T-helper 1 cell treated with Interleukin-12 subunit alpha and Interleukin-12 subunit beta and Interleukin-4 antibody, amounts not matched to agents 30 μg/mL and 1 μg/mL, for 36 hours (primary cell): Measurements from ENCODE around the gene NEIL1.
A peak's percentile ranks its signal among the peaks of the same experiment; 100 is the strongest.

Experiments
- H3K27ac Mint-ChIP-seq: one replicate; pipeline ENCODE4 v1.8.0; 2021; ENCODE audit warnings: mild to moderate bottlenecking, mixed read lengths
- H3K27me3 Mint-ChIP-seq: one replicate; pipeline ENCODE4 v1.8.0; 2021; ENCODE audit warnings: low read depth, mixed read lengths
- H3K36me3 Mint-ChIP-seq: one replicate; pipeline ENCODE4 v1.8.0; 2021; ENCODE audit warnings: low read depth, mixed read lengths
- H3K4me1 Mint-ChIP-seq: one replicate; pipeline ENCODE4 v1.8.0; 2021; ENCODE audit warnings: low read depth, mixed read lengths
- H3K4me3 Mint-ChIP-seq: one replicate; pipeline ENCODE4 v1.8.0; 2021; ENCODE audit warnings: mild to moderate bottlenecking, moderate library complexity, mixed read lengths
- H3K9me3 Mint-ChIP-seq: one replicate; pipeline ENCODE4 v1.8.0; 2021; ENCODE audit warnings: mixed read lengths

NEIL1 gene

DNA sequence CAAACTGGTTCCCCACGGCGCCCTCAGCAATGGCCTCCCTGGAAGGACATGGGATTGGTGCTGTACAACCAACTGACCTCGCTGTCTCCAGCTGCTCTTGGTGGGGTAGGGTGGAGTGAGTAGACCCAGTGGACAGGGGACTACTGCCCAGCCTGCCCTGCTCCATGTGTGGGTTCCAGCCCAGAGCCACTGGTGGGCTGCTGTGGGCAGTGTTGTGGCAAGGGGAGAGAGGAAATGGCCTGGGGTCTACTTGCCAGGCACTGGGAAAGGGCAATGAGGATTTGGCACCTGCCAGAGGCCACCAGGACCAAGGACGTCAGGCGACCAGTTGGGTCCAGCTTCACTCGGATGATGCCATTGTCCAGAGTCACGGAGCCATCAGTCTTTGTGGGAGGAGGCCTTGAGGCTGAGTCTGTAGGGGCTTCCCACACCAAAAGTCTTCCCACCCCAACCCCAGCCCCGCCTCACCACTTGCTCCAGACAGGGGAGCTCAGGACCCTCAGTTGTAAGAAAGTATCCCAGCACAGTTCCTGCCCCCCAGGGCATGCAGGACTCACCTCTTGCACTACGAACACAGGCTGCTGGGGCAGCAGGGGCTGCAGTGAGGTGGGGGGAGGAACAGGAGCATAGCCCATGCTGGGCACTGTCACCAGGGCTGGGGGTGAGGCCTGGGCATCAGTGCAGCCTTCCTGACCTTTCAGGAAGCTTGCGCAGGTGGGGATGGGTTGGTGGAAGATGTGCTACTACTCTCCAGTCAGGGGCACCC, 12.1 kb downstream of the NEIL1 start:
- no peaks in the 10 kb centered on the region for H3K4me1 Mint-ChIP-seq
- no peak overlapping the region for H3K4me3 Mint-ChIP-seq
- no peaks in the 10 kb centered on the region for H3K27me3 Mint-ChIP-seq
- H3K27ac Mint-ChIP-seq = peak overlapping the region; percentile 52
- H3K9me3 Mint-ChIP-seq = no peaks in the 10 kb centered on the region
- peaks cover 12% of the 10 kb centered on the region for H3K36me3 Mint-ChIP-seq

DNA sequence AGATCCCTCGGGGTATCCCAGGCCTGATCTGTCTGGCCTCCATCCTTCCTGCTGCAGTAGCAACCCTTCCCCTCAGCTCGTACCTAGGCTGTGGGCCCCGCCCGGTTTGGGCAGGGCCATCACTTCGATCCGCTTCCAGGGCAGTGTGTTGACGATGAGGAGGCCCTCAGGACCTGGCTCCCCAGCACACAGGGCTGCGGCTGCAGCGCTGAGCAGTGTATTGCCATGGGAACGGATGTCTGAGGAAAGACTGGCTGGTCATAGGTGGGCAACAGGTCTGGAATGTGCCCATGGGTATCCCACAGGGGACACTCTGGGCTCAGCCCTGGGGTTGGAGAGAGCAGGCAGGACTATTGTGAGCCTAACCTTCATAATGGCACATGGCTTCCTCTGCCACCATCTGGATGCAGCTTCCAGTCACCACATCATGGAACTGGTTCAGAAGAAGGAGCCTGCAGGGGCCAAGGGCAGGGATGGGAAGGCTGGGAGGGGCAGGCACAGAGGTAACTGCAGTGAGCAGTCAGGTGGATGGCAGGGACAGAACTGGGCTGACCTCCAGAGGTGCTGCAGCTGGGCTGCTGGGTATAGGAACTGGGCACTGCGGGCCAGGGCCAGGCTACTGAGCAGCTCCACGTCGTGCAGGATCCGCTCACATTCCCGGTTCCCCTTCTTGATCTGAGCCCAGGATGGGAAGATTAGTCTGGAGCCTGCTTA, 12.9 kb downstream of the NEIL1 start:
- Mint-ChIP-seq H3K27ac (no peak overlapping the region), H3K9me3 (no peaks in the 10 kb centered on the region), H3K27me3 (no peaks in the 10 kb centered on the region), H3K4me3 (no peak overlapping the region), H3K36me3 (peaks cover 14% of the 10 kb centered on the region), H3K4me1 (no peaks in the 10 kb centered on the region)

DNA sequence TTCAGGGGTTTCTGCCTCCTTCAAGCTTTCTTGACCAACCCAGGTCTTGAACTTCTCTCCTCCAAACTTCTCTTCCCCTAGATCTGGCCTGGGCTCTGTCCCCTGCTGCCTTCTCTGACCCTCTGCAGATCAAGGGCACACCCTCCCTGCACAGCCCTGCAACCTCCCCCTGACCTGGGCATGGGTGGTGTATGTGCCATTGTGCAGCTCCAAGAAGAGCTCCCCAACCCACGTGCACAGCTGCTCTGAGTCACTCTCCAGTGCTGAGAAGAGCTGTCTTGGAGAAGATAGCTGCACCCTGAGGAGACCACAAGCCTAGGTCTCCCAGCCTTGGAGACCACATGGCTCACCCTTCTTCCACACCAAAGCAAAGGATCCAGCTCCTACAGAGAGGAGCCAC, 13.6 kb downstream of the NEIL1 start:
- no peaks in the 10 kb centered on the region for H3K27me3 Mint-ChIP-seq
- no peaks in the 10 kb centered on the region for H3K9me3 Mint-ChIP-seq
- H3K36me3 Mint-ChIP-seq = peaks cover 17% of the 10 kb centered on the region
- no peaks in the 10 kb centered on the region for H3K4me1 Mint-ChIP-seq
- H3K4me3 Mint-ChIP-seq = no peak overlapping the region
- peak overlapping the region; percentile 17 for H3K27ac Mint-ChIP-seq

DNA sequence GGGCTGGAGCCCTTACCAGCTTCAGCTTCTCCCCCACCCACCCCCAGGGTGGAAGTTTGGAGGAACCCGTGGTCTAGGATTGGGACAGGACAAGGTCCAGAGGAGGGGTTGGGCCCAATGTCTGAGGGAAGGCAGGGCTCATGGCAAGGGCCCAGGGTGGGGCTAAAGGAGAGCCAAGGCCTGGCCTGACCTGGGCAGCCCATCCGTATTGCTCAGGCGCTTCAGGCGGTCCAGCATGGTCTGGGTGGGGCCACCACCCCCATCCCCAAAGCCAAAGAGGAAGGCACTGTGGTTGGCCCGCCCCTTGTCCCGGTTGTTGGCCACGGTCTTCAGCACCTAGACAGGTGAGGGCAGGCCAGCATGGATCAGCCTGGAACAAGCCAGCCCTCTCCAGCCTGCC, 14.0 kb downstream of the NEIL1 start:
- H3K4me3 Mint-ChIP-seq = no peak overlapping the region
- no peaks in the 10 kb centered on the region for H3K27me3 Mint-ChIP-seq
- H3K9me3 Mint-ChIP-seq = no peaks in the 10 kb centered on the region
- H3K4me1 Mint-ChIP-seq = no peaks in the 10 kb centered on the region
- H3K36me3 Mint-ChIP-seq = peaks cover 17% of the 10 kb centered on the region
- H3K27ac Mint-ChIP-seq = no peak overlapping the region

DNA sequence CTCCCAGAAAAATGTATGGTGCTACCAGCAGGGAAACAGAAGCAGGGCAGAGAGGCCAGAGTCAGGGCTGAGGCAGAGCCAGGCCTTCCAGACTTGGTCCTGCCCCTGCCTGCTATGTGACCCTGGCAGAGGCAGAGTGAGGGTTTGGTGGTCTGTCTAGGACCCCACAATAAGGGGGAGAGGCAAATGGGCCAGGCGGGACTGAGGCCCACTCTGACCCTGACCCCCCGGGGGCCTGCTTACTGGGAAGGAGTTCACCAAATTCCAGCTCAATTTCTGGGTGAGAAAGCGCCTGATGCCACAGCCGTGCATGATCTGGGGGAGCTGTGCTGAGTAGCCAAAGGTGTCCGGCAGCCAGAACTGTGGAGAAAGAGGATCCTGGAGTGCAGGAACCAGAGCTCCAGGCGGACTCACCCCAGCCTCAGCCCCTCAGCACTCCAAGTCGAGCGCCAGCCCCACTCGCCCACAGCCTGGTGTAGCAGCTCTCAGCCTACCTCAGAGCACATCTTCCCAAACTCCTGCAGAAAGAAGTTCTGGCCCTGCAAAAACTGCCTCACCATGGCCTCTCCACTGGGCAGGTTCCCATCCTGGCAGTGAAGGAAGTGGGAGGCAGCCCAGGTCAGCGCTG, 14.6 kb downstream of the NEIL1 start:
- Mint-ChIP-seq H3K36me3 (peaks cover 17% of the 10 kb centered on the region), H3K9me3 (no peaks in the 10 kb centered on the region), H3K4me1 (no peaks in the 10 kb centered on the region), H3K27me3 (no peaks in the 10 kb centered on the region), H3K27ac (no peak overlapping the region), H3K4me3 (no peak overlapping the region)

DNA sequence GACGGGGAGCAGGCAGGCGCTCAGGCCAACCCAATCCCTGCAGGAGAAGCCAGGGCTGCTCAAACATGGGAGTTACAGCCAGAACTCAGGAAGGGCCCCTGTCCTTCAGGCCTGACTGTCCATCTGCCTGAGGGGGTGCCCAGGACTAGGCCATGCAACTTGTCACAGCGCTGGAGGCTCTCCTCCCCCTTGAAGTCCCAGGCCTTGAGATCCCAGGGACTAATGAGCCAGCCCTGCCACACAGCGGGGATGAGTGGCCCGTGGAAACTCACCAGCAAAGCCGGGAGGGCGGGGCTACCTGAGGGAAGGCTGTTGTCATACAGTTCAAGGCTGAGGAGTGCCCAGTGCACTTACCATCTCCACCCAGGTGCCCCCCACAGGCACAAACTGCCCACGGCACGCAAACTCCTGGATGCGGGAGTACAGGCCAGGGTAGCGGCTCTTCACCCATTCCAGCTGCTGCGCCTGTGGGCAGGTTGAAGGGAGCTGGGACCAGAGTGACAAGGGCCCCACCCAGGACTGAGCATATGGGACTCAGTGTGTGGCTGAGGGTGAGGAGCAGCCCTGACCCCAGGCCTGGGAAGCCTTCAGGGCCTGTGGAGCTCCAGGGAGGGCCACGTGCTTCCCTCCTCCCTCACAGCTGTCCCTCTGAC, 15.3 kb downstream of the NEIL1 start:
- Mint-ChIP-seq H3K27me3 (no peaks in the 10 kb centered on the region), H3K36me3 (peaks cover 17% of the 10 kb centered on the region), H3K4me1 (peaks cover 4% of the 10 kb centered on the region), H3K27ac (no peak overlapping the region), H3K9me3 (no peaks in the 10 kb centered on the region), H3K4me3 (no peak overlapping the region)

DNA sequence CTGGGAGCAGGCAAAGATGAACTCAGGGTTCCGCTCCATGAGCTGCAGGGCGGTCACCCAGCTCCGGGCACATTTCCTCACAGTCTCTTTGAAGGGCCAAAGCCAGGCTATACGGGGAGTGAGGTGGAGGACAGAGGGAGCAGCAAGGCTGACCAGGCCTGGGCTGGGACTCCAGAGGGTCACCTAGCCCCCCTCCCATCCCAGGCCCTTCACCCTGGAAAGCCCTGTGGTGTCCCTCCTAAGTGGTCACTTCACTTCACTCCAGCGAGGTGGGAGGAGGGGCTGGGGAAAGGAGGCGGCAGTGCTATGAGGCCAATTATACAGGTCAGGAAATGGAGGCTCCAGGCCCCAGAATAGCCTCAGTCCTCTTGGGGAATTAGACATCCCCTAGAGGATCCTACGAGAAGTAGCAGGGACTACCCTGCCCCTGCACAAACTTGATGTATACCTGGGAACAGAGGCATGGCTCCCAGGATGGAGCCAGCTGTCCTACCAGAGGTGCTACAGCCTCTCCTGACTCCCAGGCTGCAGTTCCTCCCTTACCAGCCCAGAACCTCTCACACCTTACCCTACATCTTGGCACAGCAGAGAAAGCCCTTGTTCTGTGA, 15.9 kb downstream of the NEIL1 start:
- H3K27ac Mint-ChIP-seq = no peak overlapping the region
- no peaks in the 10 kb centered on the region for H3K9me3 Mint-ChIP-seq
- H3K36me3 Mint-ChIP-seq = peaks cover 15% of the 10 kb centered on the region
- no peak overlapping the region for H3K4me3 Mint-ChIP-seq
- H3K4me1 Mint-ChIP-seq = peaks cover 8% of the 10 kb centered on the region
- no peaks in the 10 kb centered on the region for H3K27me3 Mint-ChIP-seq

DNA sequence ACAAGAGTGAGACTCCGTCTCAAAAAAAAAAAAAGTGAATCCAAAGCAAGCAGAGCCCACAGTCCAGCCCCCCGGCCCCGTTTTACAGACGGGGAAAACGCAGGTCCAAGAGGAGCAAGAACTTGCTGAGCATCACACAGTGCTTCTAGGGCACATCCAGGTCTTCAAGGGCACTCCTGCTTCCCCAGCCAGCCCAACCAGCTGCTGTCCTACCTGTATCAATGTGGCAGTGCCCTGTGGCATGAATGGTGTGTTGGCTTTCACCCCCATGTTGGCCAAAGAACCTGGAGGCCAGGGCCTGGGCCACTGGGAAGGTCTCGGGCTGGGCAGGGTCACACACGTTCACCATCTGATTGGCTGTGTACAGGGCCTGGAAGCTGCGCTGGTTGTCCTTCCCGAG, 16.9 kb downstream of the NEIL1 start:
- no peak overlapping the region for H3K27ac Mint-ChIP-seq
- H3K27me3 Mint-ChIP-seq = no peaks in the 10 kb centered on the region
- peaks cover 11% of the 10 kb centered on the region for H3K4me1 Mint-ChIP-seq
- no peaks in the 10 kb centered on the region for H3K9me3 Mint-ChIP-seq
- peaks cover 14% of the 10 kb centered on the region for H3K36me3 Mint-ChIP-seq
- H3K4me3 Mint-ChIP-seq = no peak overlapping the region

DNA sequence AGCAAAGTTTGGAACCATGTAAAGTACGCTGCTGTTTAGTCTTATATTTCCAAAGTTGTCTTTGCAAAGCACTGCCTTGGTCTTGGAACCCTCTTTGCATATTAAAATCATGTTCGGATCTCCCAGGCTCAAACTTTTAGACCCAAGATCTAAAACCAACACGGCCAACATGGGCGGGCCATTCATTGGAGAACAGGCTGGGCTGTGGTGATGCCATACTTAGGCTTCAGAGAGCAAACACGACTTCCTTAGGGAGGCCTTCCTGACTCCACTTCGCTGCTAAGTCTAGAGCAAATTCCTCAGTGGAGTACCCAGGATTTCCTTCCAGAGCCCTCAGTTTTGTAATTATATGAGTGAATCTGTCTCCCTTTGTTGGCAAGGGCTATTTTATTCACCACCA, 18.0 kb downstream of the NEIL1 start:
- H3K27ac Mint-ChIP-seq = no peak overlapping the region
- no peak overlapping the region for H3K4me3 Mint-ChIP-seq
- no peaks in the 10 kb centered on the region for H3K27me3 Mint-ChIP-seq
- no peaks in the 10 kb centered on the region for H3K9me3 Mint-ChIP-seq
- H3K4me1 Mint-ChIP-seq = peaks cover 22% of the 10 kb centered on the region
- peaks cover 19% of the 10 kb centered on the region for H3K36me3 Mint-ChIP-seq

DNA sequence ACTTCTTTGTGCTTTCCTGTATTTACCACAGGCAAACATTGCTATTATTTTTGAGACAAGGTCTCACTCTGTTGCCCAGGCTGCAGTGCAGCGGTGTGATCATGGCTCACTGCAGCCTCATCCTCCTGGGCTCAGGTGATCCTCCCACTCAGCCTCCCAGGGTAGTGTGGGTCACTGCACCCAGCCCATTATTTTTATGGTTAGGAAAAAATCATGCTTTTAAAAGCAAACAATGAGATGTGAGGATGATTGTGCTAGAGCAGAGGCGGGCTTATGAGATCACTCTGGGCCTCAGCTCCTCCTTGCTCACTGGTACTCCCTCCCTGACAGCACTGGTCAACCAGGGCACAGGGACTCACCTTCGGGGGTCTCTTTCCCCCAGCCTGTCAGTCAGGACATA, 19.3 kb downstream of the NEIL1 start:
- no peak overlapping the region for H3K4me3 Mint-ChIP-seq

DNA sequence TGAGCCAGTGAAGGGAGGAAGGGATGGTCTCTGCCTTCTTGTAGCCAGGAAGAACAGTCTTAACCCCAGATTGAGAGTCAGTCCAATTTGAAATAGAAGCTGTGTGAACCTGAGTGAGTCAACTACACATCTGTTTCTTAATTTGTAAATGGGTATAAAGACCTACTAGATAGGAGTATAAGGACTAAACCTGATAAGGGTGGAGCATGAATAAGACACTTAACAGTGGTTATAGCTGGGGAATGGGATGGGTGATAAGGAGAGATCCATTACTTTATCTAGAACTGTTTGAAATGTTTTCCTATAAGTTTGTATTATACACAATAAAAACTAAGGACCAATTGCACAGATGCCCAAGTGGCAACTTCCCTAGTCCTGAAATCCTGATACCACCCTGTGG, 20.2 kb downstream of the NEIL1 start:
- Mint-ChIP-seq H3K4me3 (peak overlapping the region; percentile 5), H3K4me1 (peaks cover 24% of the 10 kb centered on the region), H3K27ac (peak overlapping the region; percentile 49), H3K36me3 (peaks cover 23% of the 10 kb centered on the region), H3K9me3 (no peaks in the 10 kb centered on the region), H3K27me3 (no peaks in the 10 kb centered on the region)

More for the DNA sequence above, 19.3 kb downstream of the NEIL1 start:
- H3K27me3 Mint-ChIP-seq = no peaks in the 10 kb centered on the region
- H3K36me3 Mint-ChIP-seq = peaks cover 19% of the 10 kb centered on the region
- H3K9me3 Mint-ChIP-seq = no peaks in the 10 kb centered on the region
- no peak overlapping the region for H3K27ac Mint-ChIP-seq
- H3K4me1 Mint-ChIP-seq = peaks cover 24% of the 10 kb centered on the region

DNA sequence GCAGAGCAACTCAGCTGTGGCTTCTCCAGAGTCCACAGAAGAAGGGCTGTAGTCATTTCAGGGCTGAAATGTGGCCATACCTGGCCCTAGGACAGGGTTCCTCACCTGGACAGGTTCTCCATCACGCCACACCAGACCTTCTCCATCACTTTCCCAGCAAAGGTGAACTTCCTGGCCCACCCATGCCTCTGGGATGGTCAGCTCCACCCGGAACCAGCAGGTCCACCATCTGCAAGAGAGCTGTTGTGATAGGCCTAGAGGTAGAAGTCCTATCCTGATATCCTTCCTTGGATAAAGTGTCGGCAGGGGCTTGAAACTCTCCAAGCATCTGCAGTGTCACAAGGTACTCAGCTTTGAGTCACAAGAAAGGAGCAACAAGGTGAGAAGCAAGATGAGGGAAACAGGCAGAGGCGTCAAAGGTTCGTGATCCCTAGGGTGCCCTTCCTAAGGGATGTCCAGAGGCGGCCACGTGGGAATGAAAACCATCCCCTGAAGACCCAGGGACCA, 20.6 kb downstream of the NEIL1 start:
- no peaks in the 10 kb centered on the region for H3K9me3 Mint-ChIP-seq
- peaks cover 25% of the 10 kb centered on the region for H3K36me3 Mint-ChIP-seq
- H3K4me1 Mint-ChIP-seq = peaks cover 24% of the 10 kb centered on the region
- H3K27ac Mint-ChIP-seq = peak overlapping the region; percentile 69
- H3K4me3 Mint-ChIP-seq = peak overlapping the region; percentile 65
- no peaks in the 10 kb centered on the region for H3K27me3 Mint-ChIP-seq

DNA sequence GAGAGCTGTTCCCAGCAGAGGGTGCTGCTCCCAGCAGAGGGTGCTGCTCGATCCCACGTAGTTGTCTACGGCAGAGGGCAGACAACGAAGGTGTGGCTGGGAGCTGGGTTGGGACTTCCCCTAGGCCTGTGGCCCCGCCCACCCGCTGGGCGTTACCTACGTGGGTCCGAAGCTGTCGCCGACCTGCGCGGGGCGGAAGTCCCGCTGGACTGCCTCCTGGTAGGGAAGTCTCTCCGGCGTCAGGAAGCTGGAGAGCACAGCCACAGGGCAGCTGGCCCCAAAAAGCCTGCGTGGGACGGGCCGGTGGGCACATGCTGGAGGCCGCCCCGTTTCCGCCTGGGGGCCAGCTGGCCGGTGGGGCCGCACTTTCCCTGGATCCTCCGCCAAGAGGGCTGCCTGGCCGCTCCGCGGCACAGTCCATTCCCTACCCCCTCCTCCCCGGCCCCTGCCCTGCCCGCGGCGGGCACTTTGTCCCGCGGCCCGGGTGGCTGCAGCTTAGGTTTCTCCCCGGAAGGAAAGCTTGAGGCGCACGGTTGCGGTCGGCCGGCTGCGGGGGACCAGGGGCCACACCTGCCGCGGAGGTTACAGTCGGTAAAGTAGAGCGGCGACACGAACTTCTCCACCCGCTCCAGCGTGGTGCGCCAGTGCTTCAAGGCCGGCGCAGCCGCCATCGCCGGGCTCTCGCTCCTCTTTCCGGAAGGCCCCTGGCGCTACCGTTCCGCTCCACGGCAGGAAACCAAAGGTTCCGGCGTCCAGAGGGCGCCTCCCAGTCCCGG, 21.3 kb downstream of the NEIL1 start, which contains the start of gene MAN2C1:
MAN2C1 (minus strand) TSS at position 695 of the 776 bp plus-strand sequence; CDS start at position 671, 24 bp downstream.
- no peaks in the 10 kb centered on the region for H3K27me3 Mint-ChIP-seq
- H3K4me3 Mint-ChIP-seq = peak within 1 kb of the TSS; percentile 93
- H3K36me3 Mint-ChIP-seq = peaks cover 30% of the 10 kb centered on the region
- peaks cover 24% of the 10 kb centered on the region for H3K4me1 Mint-ChIP-seq
- no peaks in the 10 kb centered on the region for H3K9me3 Mint-ChIP-seq
- peak within 1 kb of the TSS; percentile 91 for H3K27ac Mint-ChIP-seq
